Measurements from ENCODE around the gene NPPC. TPM values are rescaled to one million over a fixed set of nuclear protein-coding genes. Genes with fewer than 3 reads are reported as not detected.

The NPPC gene
- total and polyA plus RNA-seq, 10 of the 15 experiments (the other 5 are each of a cell fraction or from before 2014, with no cell fraction given) = 0.15 TPM; not detected in 9

GRCh38 chr2:231932711-231932970, 6.4 kb upstream of the NPPC start:
- Histone ChIP-seq H3K79me2 (ENCODE audit: control insufficient read depth, insufficient read depth, low read length) (no peaks in the 10 kb centered on the region), H3K36me3 (ENCODE audit: control insufficient read depth in 2 of 2, insufficient read depth in 2 of 2, low read length in 1 of 2) (no peaks in the 10 kb centered on the region), H3K27me3 (replicated peaks in 1 of 2; ENCODE audit: control insufficient read depth in 2 of 2, insufficient read depth in 2 of 2, low read length in 1 of 2) (peaks cover 0 to 2% of the 10 kb centered on the region in 2 experiments; a peak in 2 of 4 replicates), H3K9ac (ENCODE audit: control insufficient read depth, insufficient read depth, low read length) (no peak overlapping the region), H4K20me1 (ENCODE audit: control insufficient read depth, insufficient read depth) (no peaks in the 10 kb centered on the region), H3K27ac (ENCODE audit: control insufficient read depth, insufficient read depth) (no peak overlapping the region), H3K4me3 (no peak overlapping the region), H2AFZ (ENCODE audit: control insufficient read depth, low read depth, low read length) (no peak overlapping the region), H3K9me3 (replicated peaks; ENCODE audit: control insufficient read depth, insufficient read depth, low read length) (no peaks in the 10 kb centered on the region), H3K4me2 (ENCODE audit: control insufficient read depth, insufficient read depth) (no peak overlapping the region), H3K4me1 (ENCODE audit: control insufficient read depth, insufficient read depth, low read length) (no peaks in the 10 kb centered on the region)
- BruUV-seq (replicated peaks) = no TSS peak
- ChIA-PET CTCF (interaction anchor here (8.2 kb wide), 1 partner anchor 208 kb away, joined by 32 read pairs; no protein-coding TSS in a partner anchor), POLR2A (no interaction called here), SMC1A (ENCODE audit: uncharacterized antibody, unreplicated experiment) (no interaction called here), RAD21 (ENCODE audit: unreplicated experiment) (no interaction called here)
- 38% methylated on average over 3 of the region's 3 CpGs for WGBS (ENCODE audit: insufficient coverage, insufficient replicate concordance, low lambda C conversion rate, missing lambda C conversion rate)
- TF ChIP-seq MEF2B (IDR thresholded peaks at IDR 0.05; ENCODE audit: partially characterized antibody, poor library complexity, severe bottlenecking) (no peak), BCLAF1 (IDR thresholded peaks at IDR 0.05) (no peak), FOXK2 (IDR thresholded peaks at IDR 0.05) (no peak), GABPA (IDR thresholded peaks at IDR 0.05; ENCODE audit: low read depth) (no peak)
- DNase-seq (ENCODE audit: low read depth, low spot score) (no peak), FAIRE-seq (no peak), ATAC-seq (no peak)
- in situ Hi-C loops (cut with MboI) = no loop called here
- intact Hi-C loops (cut with micrococcal nuclease; ENCODE audit: unreplicated experiment) = no loop called here

GRCh38 chr2:231931481-231931915, 5.3 kb upstream of the NPPC start:
- intact Hi-C loops (cut with micrococcal nuclease; ENCODE audit: unreplicated experiment) = no loop called here
- 28% methylated on average over 7 of the region's 7 CpGs for WGBS (ENCODE audit: insufficient coverage, insufficient replicate concordance, low lambda C conversion rate, missing lambda C conversion rate)
- no peak overlapping the region for H2AFZ ChIP-seq (ENCODE audit: control insufficient read depth, low read depth, low read length)
- no peaks in the 10 kb centered on the region for H3K79me2 ChIP-seq (ENCODE audit: control insufficient read depth, insufficient read depth, low read length)
- peaks cover 2% of the 10 kb centered on the region in 2 experiments; a peak in 3 of 4 replicates for H3K27me3 ChIP-seq (replicated peaks in 1 of 2; ENCODE audit: control insufficient read depth in 2 of 2, insufficient read depth in 2 of 2, low read length in 1 of 2)
- H3K27ac ChIP-seq (ENCODE audit: control insufficient read depth, insufficient read depth) = no peak overlapping the region
- in situ Hi-C loops (cut with MboI) = no loop called here
- CTCF ChIA-PET = interaction anchor here (1.4 to 8.2 kb wide), 2 partner anchors 9 to 210 kb away, joined by 4 to 32 read pairs; no protein-coding TSS in a partner anchor
- RAD21 ChIA-PET (ENCODE audit: unreplicated experiment) = no interaction called here
- no peaks in the 10 kb centered on the region for H3K36me3 ChIP-seq (ENCODE audit: control insufficient read depth in 2 of 2, insufficient read depth in 2 of 2, low read length in 1 of 2)
- SMC1A ChIA-PET (ENCODE audit: uncharacterized antibody, unreplicated experiment) = interaction anchor here (0.9 to 1.0 kb wide), 2 partner anchors 210 to 298 kb away, joined by 3 read pairs; no protein-coding TSS in a partner anchor
- peaks cover 2% of the 10 kb centered on the region; the same call in 1 of the 2 replicates for H3K4me1 ChIP-seq (ENCODE audit: control insufficient read depth, insufficient read depth, low read length)
- DNase-seq (ENCODE audit: low read depth, low spot score) = no peak
- no peaks in the 10 kb centered on the region for H3K9me3 ChIP-seq (replicated peaks; ENCODE audit: control insufficient read depth, insufficient read depth, low read length)
- POLR2A ChIA-PET = no interaction called here
- H4K20me1 ChIP-seq (ENCODE audit: control insufficient read depth, insufficient read depth) = no peaks in the 10 kb centered on the region
- no peak for FAIRE-seq
- BruUV-seq (replicated peaks) = no TSS peak
- no peak overlapping the region for H3K4me3 ChIP-seq
- no peak for ATAC-seq
- H3K9ac ChIP-seq (ENCODE audit: control insufficient read depth, insufficient read depth, low read length) = no peak overlapping the region
- no peak overlapping the region for H3K4me2 ChIP-seq (ENCODE audit: control insufficient read depth, insufficient read depth)
- TF ChIP-seq NKRF (conservative IDR thresholded peaks at IDR 0.05) (no peak), SREBF1 (IDR thresholded peaks at IDR 0.05; ENCODE audit: low read length) (no peak), STAT3 (IDR thresholded peaks at IDR 0.05; ENCODE audit: low read depth, low read length) (no peak), RUNX3 (IDR thresholded peaks at IDR 0.05; ENCODE audit: low read length) (no peak), TBL1XR1 (IDR thresholded peaks at IDR 0.05; ENCODE audit: low read depth, low read length) (no peak), CEBPZ (IDR thresholded peaks at IDR 0.05; ENCODE audit: low read depth, low read length) (no peak)
